Right atrium auricular region (tissue), 2 donors: ENCODE results near the gene SLC1A5. TPM values are rescaled to one million over a fixed set of nuclear protein-coding genes. Genes with fewer than 3 reads are reported as not detected.
"Not testable (repeated sequence)": the region's sequence is repeated elsewhere in the genome, so short reads cannot be mapped to it uniquely, and the experiment has no call there.

Experiments used
- DNase-seq: peaks from one replicate; pipeline ENCODE4 v3.0.0-alpha.2; 2019; ENCODE audit warnings: low spot score
- H3K27ac ChIP-seq, 2 donors: fragments of 200-600 bp; sonication (generic); 1 replicate in 1 of 2; 2 replicates in 1 of 2; pipeline ENCODE4 v1.5.1; 2016 to 2019
- H3K27me3 ChIP-seq, 2 donors: fragments of 200-600 bp; sonication (generic); one replicate each; pipeline versions ENCODE4 v1.5.1 to v1.6.0; 2017 to 2019
- H3K36me3 ChIP-seq: fragments of 200-600 bp; sonication (generic); one replicate; pipeline ENCODE4 v1.5.1; 2016
- H3K4me1 ChIP-seq, 2 donors: fragments of 200-600 bp; sonication (generic); one replicate each; pipeline versions ENCODE4 v1.5.1 to v1.6.0; 2017 to 2019
- H3K4me3 ChIP-seq, 2 donors: fragments of 200-600 bp; sonication (generic); 1 replicate in 1 of 2; 2 replicates in 1 of 2; pipeline ENCODE4 v1.5.1; 2017 to 2019; ENCODE audit warnings: mild to moderate bottlenecking in 1 of 2, moderate library complexity in 1 of 2
- H3K9me3 ChIP-seq, 2 donors: fragments of 200-600 bp; sonication (generic); one replicate each; pipeline ENCODE4 v1.5.1; 2019
- CTCF ChIP-seq, 2 donors: fragments of 200-600 bp; sonication (generic); IDR thresholded peaks; one replicate each; pipeline ENCODE4 v1.5.1; 2019; ENCODE audit warnings: antibody characterized with exemption in 2 of 2
- total RNA-seq, 2 donors: library from RNA; depleted of rRNA; stranded (reverse); fragments of >200 nt; gene quantifications; one replicate each; pipeline ENCODE4 v1.1.0, GENCODE V29; 2016

SLC1A5 gene
- total RNA-seq, 2 donors from 2014 or later: 21.2 to 42.6 TPM

GRCh38 chr19:46815833-46816627 lies 27.6 kb upstream of the SLC1A5 start:
- H3K27me3 ChIP-seq: no peaks in the 10 kb centered on the region
- DNase-seq: no peak
- H3K4me3 ChIP-seq: no peak overlapping the region
- H3K27ac ChIP-seq: no peak overlapping the region
- peaks cover 3 to 19% of the 10 kb centered on the region in 2 donors for H3K4me1 ChIP-seq
- no peaks in the 10 kb centered on the region for H3K9me3 ChIP-seq
- no peaks in the 10 kb centered on the region for H3K36me3 ChIP-seq
- TF ChIP-seq CTCF (IDR thresholded peaks at IDR 0.05): no peak

- Histone ChIP-seq H3K4me3 (no peak overlapping the region), H3K9me3 (no peaks in the 10 kb centered on the region), H3K36me3 (no peaks in the 10 kb centered on the region), H3K27ac (peak overlapping the region; percentile 40 to 55), H3K4me1 (peaks cover 3 to 18% of the 10 kb centered on the region in 2 donors), H3K27me3 (no peaks in the 10 kb centered on the region)
- peak; percentile 69 for DNase-seq
- TF ChIP-seq CTCF (IDR thresholded peaks at IDR 0.05): no peak
Measured at GRCh38 chr19:46813839-46814358, 25.5 kb upstream of the SLC1A5 start.

GRCh38 chr19:46812977-46813838 lies 24.8 kb upstream of the SLC1A5 start:
- Histone ChIP-seq H3K27ac (peak overlapping the region; percentile 40 to 55), H3K4me1 (peaks cover 3 to 18% of the 10 kb centered on the region in 2 donors), H3K36me3 (no peaks in the 10 kb centered on the region), H3K27me3 (no peaks in the 10 kb centered on the region), H3K9me3 (no peaks in the 10 kb centered on the region), H3K4me3 (no peak overlapping the region)
- no peak for TF ChIP-seq CTCF (IDR thresholded peaks at IDR 0.05)
- DNase-seq: no peak

- Histone ChIP-seq H3K27me3 (no peaks in the 10 kb centered on the region), H3K27ac (no peak overlapping the region), H3K4me1 (peaks cover 3 to 18% of the 10 kb centered on the region in 2 donors), H3K36me3 (no peaks in the 10 kb centered on the region), H3K4me3 (no peak overlapping the region), H3K9me3 (no peaks in the 10 kb centered on the region)
- TF ChIP-seq CTCF (IDR thresholded peaks at IDR 0.05): no peak
- no peak for DNase-seq
Measured at GRCh38 chr19:46809534-46810272, 21.3 kb upstream of the SLC1A5 start.

- Histone ChIP-seq H3K27me3 (no peaks in the 10 kb centered on the region), H3K9me3 (no peaks in the 10 kb centered on the region), H3K36me3 (no peaks in the 10 kb centered on the region), H3K27ac (no peak overlapping the region), H3K4me3 (no peak overlapping the region), H3K4me1 (no peaks in the 10 kb centered on the region)
- TF ChIP-seq CTCF (IDR thresholded peaks at IDR 0.05): no peak
- DNase-seq: no peak
Measured at GRCh38 chr19:46806656-46807055, 18.3 kb upstream of the SLC1A5 start.

- H3K4me1 ChIP-seq, H3K27me3 ChIP-seq, H3K9me3 ChIP-seq, H3K4me3 ChIP-seq, H3K36me3 ChIP-seq, DNase-seq, H3K27ac ChIP-seq: not testable (repeated sequence)
Measured at GRCh38 chr19:46804432-46804831, 16.0 kb upstream of the SLC1A5 start.
